T-helper 17 cell (primary cell): Measurements from ENCODE around the gene TMEM212. TPM values are rescaled to one million over a fixed set of nuclear protein-coding genes. Genes with fewer than 3 reads are reported as not detected.
"Not testable (repeated sequence)": the region's sequence is repeated elsewhere in the genome, so short reads cannot be mapped to it uniquely, and the experiment has no call there.

Experiments
- ATAC-seq: fragments of 150-1000 bp; cut with Tn5 transposase; 2 replicates; pipeline ENCODE4 v1.10.0; 2021; ENCODE audit warnings: mild to moderate bottlenecking, moderate library complexity
- DNase-seq, 3 donors: peaks; one replicate each; pipeline versions ENCODE4 v3.0.0 to v3.0.0-alpha.2; 2020 to 2021
- H3K9me3 ChIP-seq: one replicate; pipeline ENCODE4 v1.7.0; 2013; ENCODE audit warnings: low read length, mild to moderate bottlenecking; ENCODE audit not compliant: control insufficient read depth, poor library complexity, severe bottlenecking
- H3K27ac Mint-ChIP-seq: one replicate; pipeline ENCODE4 v1.8.0; 2022; ENCODE audit warnings: mild to moderate bottlenecking, moderate library complexity, mixed read lengths
- H3K27me3 Mint-ChIP-seq: one replicate; pipeline ENCODE4 v1.8.0; 2022; ENCODE audit warnings: mixed read lengths
- H3K36me3 Mint-ChIP-seq: one replicate; pipeline ENCODE4 v1.8.0; 2022; ENCODE audit warnings: low read depth, mixed read lengths
- H3K4me1 Mint-ChIP-seq: one replicate; pipeline ENCODE4 v1.8.0; 2022; ENCODE audit warnings: mild to moderate bottlenecking, mixed read lengths
- H3K4me3 Mint-ChIP-seq: one replicate; pipeline ENCODE4 v1.8.0; 2022; ENCODE audit warnings: mild to moderate bottlenecking, moderate library complexity, mixed read lengths
- total RNA-seq, 4 donors: library from RNA in 2 of 4; stranded (reverse) in 2 of 4; gene quantifications; one replicate each; pipeline ENCODE4 v1.2.3 and lab custom pipeline; 2022 to 2026

The TMEM212 gene
- total RNA-seq, 2 donors from 2014 or later, result not detected

- H3K36me3 Mint-ChIP-seq, result peaks cover 2% of the 10 kb centered on the region
- no peak overlapping the region for H3K27ac Mint-ChIP-seq
- H3K4me1 Mint-ChIP-seq, result peaks cover 5% of the 10 kb centered on the region
- no peaks in the 10 kb centered on the region for H3K9me3 ChIP-seq
- peaks cover 22% of the 10 kb centered on the region for H3K27me3 Mint-ChIP-seq
- no peak for DNase-seq
- no peak for ATAC-seq
- H3K4me3 Mint-ChIP-seq, result no peak overlapping the region
Measured at GRCh38 chr3:171845481-171846284, 2.5 kb downstream of the TMEM212 start.

- Mint-ChIP-seq H3K36me3 (peaks cover 2% of the 10 kb centered on the region), H3K27ac (no peak overlapping the region), H3K4me1 (peaks cover 2% of the 10 kb centered on the region), H3K4me3 (no peak overlapping the region), H3K27me3 (peaks cover 22% of the 10 kb centered on the region)
- no peaks in the 10 kb centered on the region for H3K9me3 ChIP-seq
- DNase-seq, result no peak
- peak; percentile 49 for ATAC-seq
Measured at GRCh38 chr3:171846597-171846996, 3.4 kb downstream of the TMEM212 start.

DNA sequence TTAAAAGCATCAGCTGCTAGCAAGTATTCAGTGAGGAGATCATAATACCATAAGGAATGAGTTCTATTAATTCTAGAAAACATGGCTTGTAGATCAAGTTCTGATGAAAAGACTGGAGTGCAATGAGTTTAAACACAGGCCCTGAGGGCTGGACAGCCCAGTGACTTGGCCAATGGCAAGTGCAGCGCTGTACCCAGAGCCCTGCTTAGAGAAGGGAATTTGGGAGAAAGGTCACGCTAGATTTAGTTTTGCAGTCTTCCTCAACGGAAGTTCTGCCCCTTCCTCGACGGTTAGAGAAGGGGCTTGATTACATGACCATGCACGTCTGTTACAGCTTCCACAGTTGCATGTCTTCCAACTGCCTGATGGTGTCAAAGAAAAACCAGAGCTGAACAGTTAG is 4.0 kb downstream of the TMEM212 start:
- no peak for DNase-seq
- no peaks in the 10 kb centered on the region for H3K9me3 ChIP-seq
- H3K27me3 Mint-ChIP-seq, result peaks cover 20% of the 10 kb centered on the region
- peaks cover 2% of the 10 kb centered on the region for H3K4me1 Mint-ChIP-seq
- no peak overlapping the region for H3K4me3 Mint-ChIP-seq
- ATAC-seq, result no peak
- H3K27ac Mint-ChIP-seq, result no peak overlapping the region
- H3K36me3 Mint-ChIP-seq, result peaks cover 2% of the 10 kb centered on the region

GRCh38 chr3:171847595-171848259 is 4.6 kb downstream of the TMEM212 start:
- ATAC-seq, result no peak
- H3K9me3 ChIP-seq, result no peaks in the 10 kb centered on the region
- Mint-ChIP-seq H3K4me3 (no peak overlapping the region), H3K27me3 (peaks cover 24% of the 10 kb centered on the region), H3K27ac (no peak overlapping the region), H3K36me3 (peaks cover 2% of the 10 kb centered on the region), H3K4me1 (peaks cover 2% of the 10 kb centered on the region)
- no peak for DNase-seq

DNA sequence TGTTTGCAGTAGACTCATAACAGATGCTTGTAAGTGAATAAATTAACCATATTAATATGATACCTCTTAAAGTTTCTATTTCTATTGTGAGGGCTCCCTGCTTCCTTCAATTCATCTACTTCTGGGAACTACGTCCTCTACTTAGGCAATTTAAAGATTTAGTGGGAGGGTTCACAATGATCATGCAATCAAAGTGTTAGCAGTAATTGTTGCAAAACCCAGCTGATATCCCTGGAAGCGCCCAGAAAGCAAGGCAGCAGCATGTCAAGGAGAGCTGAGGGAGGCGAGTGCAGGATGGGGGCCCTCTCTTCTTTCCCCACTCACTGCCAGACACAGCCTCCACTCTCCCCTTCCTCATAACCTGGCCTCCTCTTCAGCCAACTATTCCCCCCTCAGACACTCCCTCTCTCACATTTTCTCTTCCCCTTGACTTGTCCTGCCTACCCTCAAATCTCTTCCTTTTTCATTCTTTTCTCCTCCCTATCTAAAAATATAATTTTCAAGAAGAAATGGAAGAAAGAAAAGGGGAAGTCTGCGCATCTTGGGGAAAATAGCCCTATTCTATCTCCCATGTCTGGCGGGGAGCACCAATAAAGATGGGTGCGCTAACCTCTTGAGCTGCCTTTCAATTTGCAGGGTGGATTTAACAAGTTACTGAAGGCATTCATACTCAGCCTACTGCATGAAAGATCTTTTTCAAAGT is 6.6 kb downstream of the TMEM212 start:
- Mint-ChIP-seq H3K4me1 (peaks cover 2% of the 10 kb centered on the region), H3K27ac (peak overlapping the region; percentile 1), H3K4me3 (no peak overlapping the region), H3K27me3 (peaks cover 24% of the 10 kb centered on the region), H3K36me3 (peaks cover 2% of the 10 kb centered on the region)
- ATAC-seq (no peak), DNase-seq (no peak)
- H3K9me3 ChIP-seq, result peaks cover 4% of the 10 kb centered on the region

- no peak for ATAC-seq
- peak overlapping the region; percentile 1 for H3K27ac Mint-ChIP-seq
- H3K27me3 Mint-ChIP-seq, result peaks cover 24% of the 10 kb centered on the region
- H3K4me3 Mint-ChIP-seq, result no peak overlapping the region
- peaks cover 2% of the 10 kb centered on the region for H3K4me1 Mint-ChIP-seq
- peaks cover 2% of the 10 kb centered on the region for H3K36me3 Mint-ChIP-seq
- H3K9me3 ChIP-seq, result peaks cover 5% of the 10 kb centered on the region
- DNase-seq, result no peak
Measured at GRCh38 chr3:171850320-171850959, 7.3 kb downstream of the TMEM212 start.

- peaks cover 2% of the 10 kb centered on the region for H3K4me1 Mint-ChIP-seq
- no peak overlapping the region for H3K27ac Mint-ChIP-seq
- H3K9me3 ChIP-seq, result peaks cover 5% of the 10 kb centered on the region
- H3K27me3 Mint-ChIP-seq, result peaks cover 24% of the 10 kb centered on the region
- DNase-seq, result no peak
- H3K36me3 Mint-ChIP-seq, result peaks cover 2% of the 10 kb centered on the region
- ATAC-seq, result no peak
- H3K4me3 Mint-ChIP-seq, result no peak overlapping the region
Measured at GRCh38 chr3:171850960-171851659, 8.0 kb downstream of the TMEM212 start.

DNA sequence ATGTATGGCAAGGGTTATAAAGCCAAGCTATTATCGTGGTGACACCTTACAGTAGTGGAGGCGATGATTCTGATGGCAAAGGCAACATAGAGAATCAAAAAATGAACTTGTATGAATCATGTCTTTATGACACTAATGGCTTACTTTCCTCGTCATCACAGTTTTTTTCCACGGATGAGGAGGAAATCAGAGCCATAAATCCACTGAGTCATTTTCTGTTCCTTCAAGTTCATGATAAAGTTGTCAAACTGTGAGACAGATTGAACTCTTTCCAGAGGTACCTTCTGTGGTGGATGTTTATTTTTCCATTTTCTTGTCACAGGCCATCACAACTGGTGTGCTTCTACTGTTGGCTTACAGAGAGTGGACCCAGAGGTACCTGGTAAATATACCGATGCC is 8.5 kb downstream of the TMEM212 start:
- DNase-seq (no peak), ATAC-seq (no peak)
- Mint-ChIP-seq H3K4me1 (peaks cover 2% of the 10 kb centered on the region), H3K36me3 (peaks cover 2% of the 10 kb centered on the region), H3K27ac (no peak overlapping the region), H3K4me3 (no peak overlapping the region), H3K27me3 (peaks cover 24% of the 10 kb centered on the region)
- H3K9me3 ChIP-seq, result peaks cover 5% of the 10 kb centered on the region

DNA sequence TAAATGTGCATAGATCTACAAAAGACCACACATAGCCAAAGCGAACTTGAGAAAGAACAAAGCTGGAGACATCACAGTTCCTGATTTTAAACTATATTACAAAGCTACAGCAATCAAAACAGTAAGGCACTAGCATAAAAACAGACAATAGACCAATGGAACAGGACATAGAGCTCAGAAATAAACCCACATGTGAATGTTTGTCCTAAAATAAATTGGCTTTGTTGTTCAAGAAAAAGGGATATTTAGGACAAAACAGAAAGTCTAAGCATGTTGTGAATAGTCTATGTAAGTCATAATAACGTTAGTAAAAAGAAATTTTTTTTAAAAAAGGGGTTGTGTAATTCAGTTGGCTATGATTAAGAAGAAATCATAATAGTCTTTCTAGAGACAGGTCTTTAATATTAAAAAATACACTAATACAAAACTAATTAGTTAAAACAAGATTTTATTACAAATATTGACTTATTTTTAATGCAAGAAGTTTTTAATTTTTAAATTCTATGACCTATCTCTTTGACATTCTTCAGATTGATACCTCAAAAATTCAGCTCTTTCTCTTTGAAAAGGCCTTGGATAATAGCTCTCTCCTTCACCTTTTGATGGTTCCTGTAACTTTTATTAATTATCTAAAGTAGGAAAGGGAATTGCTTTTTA is 11.6 kb downstream of the TMEM212 start:
- DNase-seq (no peak), ATAC-seq (no peak)
- Mint-ChIP-seq H3K27ac (no peak overlapping the region), H3K27me3 (peaks cover 17% of the 10 kb centered on the region), H3K36me3 (no peaks in the 10 kb centered on the region), H3K4me3 (no peak overlapping the region), H3K4me1 (no peaks in the 10 kb centered on the region)
- peaks cover 5% of the 10 kb centered on the region for H3K9me3 ChIP-seq

- not testable (repeated sequence) for H3K36me3 Mint-ChIP-seq, H3K27me3 Mint-ChIP-seq, H3K27ac Mint-ChIP-seq, H3K4me1 Mint-ChIP-seq, H3K9me3 ChIP-seq, ATAC-seq, H3K4me3 Mint-ChIP-seq, DNase-seq
Measured at GRCh38 chr3:171858770-171859169, 15.6 kb downstream of the TMEM212 start.

DNA sequence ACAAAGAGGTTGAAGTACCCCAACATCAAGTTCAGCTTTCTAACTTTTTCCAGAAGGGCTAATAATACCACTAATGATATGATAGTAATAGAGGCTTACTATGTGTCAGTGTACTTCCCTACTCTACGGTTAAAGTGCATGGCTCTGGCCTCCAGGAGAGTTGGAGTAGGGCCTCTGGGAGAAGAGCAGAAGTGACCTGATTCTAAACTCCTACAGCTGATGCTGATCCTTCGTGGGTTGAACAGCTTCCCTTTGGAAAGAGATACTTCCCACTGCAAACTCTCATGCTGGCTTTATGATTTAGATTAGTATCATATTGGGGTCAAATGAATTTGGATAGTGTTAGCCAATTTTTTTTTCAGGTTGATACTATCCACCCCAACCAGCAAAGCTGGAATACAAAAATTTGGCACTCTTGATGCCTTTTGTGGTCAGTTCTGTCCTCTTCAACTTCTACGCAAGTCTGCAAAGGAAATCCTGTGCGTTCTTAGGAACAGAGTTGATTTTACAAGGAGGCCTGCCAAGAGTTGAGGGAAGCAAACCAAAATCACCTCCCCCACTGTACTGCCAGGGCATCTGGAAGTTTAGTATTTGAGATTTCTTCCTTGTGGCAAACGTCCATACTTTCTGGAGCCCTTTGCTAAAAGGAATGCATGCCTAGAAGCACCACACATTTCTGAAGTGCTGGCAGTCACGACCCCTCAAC is 17.8 kb downstream of the TMEM212 start:
- Mint-ChIP-seq H3K36me3 (no peaks in the 10 kb centered on the region), H3K4me1 (peaks cover 3% of the 10 kb centered on the region), H3K27ac (no peak overlapping the region), H3K4me3 (no peak overlapping the region), H3K27me3 (peaks cover 9% of the 10 kb centered on the region)
- no peaks in the 10 kb centered on the region for H3K9me3 ChIP-seq
- ATAC-seq (no peak), DNase-seq (no peak)

- no peak overlapping the region for H3K4me3 Mint-ChIP-seq
- no peaks in the 10 kb centered on the region for H3K9me3 ChIP-seq
- DNase-seq (no peak), ATAC-seq (no peak)
- H3K4me1 Mint-ChIP-seq, result peaks cover 3% of the 10 kb centered on the region
- no peaks in the 10 kb centered on the region for H3K36me3 Mint-ChIP-seq
- H3K27me3 Mint-ChIP-seq, result peaks cover 9% of the 10 kb centered on the region
- H3K27ac Mint-ChIP-seq, result no peak overlapping the region
Measured at GRCh38 chr3:171862392-171862791, 19.2 kb downstream of the TMEM212 start.
